HepG2 (cell line): ENCODE results near the gene DENND2D. TPM values are rescaled to one million over a fixed set of nuclear protein-coding genes. Genes with fewer than 3 reads are reported as not detected.

Source experiments
- CCAR2 ChIP-seq: fragments of 200-400 bp; formaldehyde crosslinking; optimal IDR thresholded peaks from 2 replicates; pipeline ENCODE3; 2018; ENCODE audit warnings: low read depth, mild to moderate bottlenecking, low read length, moderate library complexity
- CHD2 ChIP-seq: IDR thresholded peaks from 2 replicates; pipeline ENCODE4 v1.6.1; 2011; ENCODE audit warnings: low read depth, low read length, improper control_type of control experiment
- EEA1 ChIP-seq: sonication (generic); formaldehyde crosslinking; IDR thresholded peaks from 2 replicates; pipeline ENCODE4 v1.5.1; 2020; ENCODE audit warnings: mild to moderate bottlenecking, missing genetic modification reagents, borderline replicate concordance
- KLF15 ChIP-seq: sonication (generic); formaldehyde crosslinking; IDR thresholded peaks from 2 replicates; pipeline ENCODE4 v1.8.1; 2023; ENCODE audit warnings: borderline replicate concordance, mild to moderate bottlenecking, inconsistent platforms, missing genetic modification reagents, mixed read lengths
- PHB2 ChIP-seq: fragments of 450-650 bp; IDR thresholded peaks from 2 replicates; pipeline ENCODE4 v1.6.1; 2018; ENCODE audit not compliant: partially characterized antibody
- SATB2 ChIP-seq: sonication (generic); formaldehyde crosslinking; IDR thresholded peaks from 2 replicates; pipeline ENCODE4 v1.5.0; 2020; ENCODE audit warnings: missing genetic modification reagents
- ZBTB20 ChIP-seq: sonication (generic); formaldehyde crosslinking; IDR thresholded peaks from 2 replicates; pipeline ENCODE4 v1.8.1; 2023; ENCODE audit warnings: missing genetic modification reagents, low read depth, mild to moderate bottlenecking, borderline replicate concordance
- ZBTB7B ChIP-seq: sonication (generic); formaldehyde crosslinking; IDR thresholded peaks from 2 replicates; pipeline ENCODE4 v1.4.0; 2020; ENCODE audit warnings: missing genetic modification reagents
- ZNF253 ChIP-seq: sonication (generic); formaldehyde crosslinking; IDR thresholded peaks from 2 replicates; pipeline ENCODE4 v1.8.0; 2022; ENCODE audit warnings: mild to moderate bottlenecking, missing genetic modification reagents, borderline replicate concordance
- ZNF274 ChIP-seq: sonication (generic); formaldehyde crosslinking; IDR thresholded peaks from 2 replicates; pipeline ENCODE4 v1.5.1; 2020; ENCODE audit warnings: mild to moderate bottlenecking, missing genetic modification reagents
- ZNF335 ChIP-seq: sonication (generic); formaldehyde crosslinking; IDR thresholded peaks from 2 replicates; pipeline ENCODE4 v1.4.0; 2020; ENCODE audit warnings: missing genetic modification reagents
- ZNF431 ChIP-seq: sonication (generic); formaldehyde crosslinking; IDR thresholded peaks from 2 replicates; pipeline ENCODE4 v1.9.0; 2022; ENCODE audit warnings: missing genetic modification reagents, low read depth, mild to moderate bottlenecking, borderline replicate concordance
- polyA plus RNA-seq, 8 experiments: library from polyadenylated mRNA; depleted of rRNA in 3 of 8; stranded (reverse) in 7 of 8; unstranded in 1 of 8; fragments of >200 nt; fragmentation: Illumina TruSeq in 4 of 8; extraction: Trizol in 4 of 8; gene quantifications; 2 replicates each; pipeline versions ENCODE4 v1.2.1 to v1.2.3, GENCODE V29; 2011 to 2016; ENCODE audit warnings: low read depth in 4 of 8, missing spikeins in 1 of 8, mixed read lengths in 1 of 8; ENCODE audit not compliant: insufficient read depth in 1 of 8
- total RNA-seq, 5 experiments: library from RNA; depleted of rRNA; stranded (reverse); fragments of >200 nt; fragmentation: Illumina TruSeq; extraction: Trizol; gene quantifications; 2 replicates each; pipeline ENCODE4 v1.2.3, GENCODE V29; 2016; ENCODE audit warnings: low read depth in 1 of 5
- TF ChIP-seq, protein P1 (sequence below): sonication (generic); formaldehyde crosslinking; IDR thresholded peaks from 2 replicates; pipeline ENCODE4 v1.4.0; 2020; ENCODE audit warnings: missing genetic modification reagents
- TF ChIP-seq, protein P2 (sequence below): sonication (generic); formaldehyde crosslinking; IDR thresholded peaks from 2 replicates; pipeline ENCODE4 v1.5.0; 2020; ENCODE audit warnings: missing genetic modification reagents
- TF ChIP-seq, protein P3 (sequence below): sonication (generic); formaldehyde crosslinking; IDR thresholded peaks from 2 replicates; pipeline ENCODE4 v1.5.1; 2020; ENCODE audit warnings: missing genetic modification reagents, mild to moderate bottlenecking, borderline replicate concordance
- TF ChIP-seq, protein P4 (sequence below): sonication (generic); formaldehyde crosslinking; IDR thresholded peaks from 2 replicates; pipeline ENCODE4 v1.5.1; 2020; ENCODE audit warnings: mild to moderate bottlenecking, missing genetic modification reagents, moderate library complexity
- TF ChIP-seq, protein P5 (sequence below): IDR thresholded peaks from 2 replicates; pipeline ENCODE4 v1.6.1; 2012; ENCODE audit warnings: low read depth, low read length, improper control_type of control experiment
- TF ChIP-seq, protein P6 (sequence below): sonication (generic); formaldehyde crosslinking; conservative IDR thresholded peaks from 2 replicates; pipeline ENCODE4 v1.4.0; 2020; ENCODE audit warnings: missing genetic modification reagents
- TF ChIP-seq, protein P7 (sequence below): sonication (generic); formaldehyde crosslinking; IDR thresholded peaks from 2 replicates; pipeline ENCODE4 v1.5.1; 2020; ENCODE audit warnings: missing genetic modification reagents, mild to moderate bottlenecking, borderline replicate concordance

The DENND2D gene
- total and polyA plus RNA-seq, 2 of the 13 experiments (the other 11 are each of a cell fraction or from before 2014, with no cell fraction given), result 0.04 TPM; not detected in 1

DNA sequence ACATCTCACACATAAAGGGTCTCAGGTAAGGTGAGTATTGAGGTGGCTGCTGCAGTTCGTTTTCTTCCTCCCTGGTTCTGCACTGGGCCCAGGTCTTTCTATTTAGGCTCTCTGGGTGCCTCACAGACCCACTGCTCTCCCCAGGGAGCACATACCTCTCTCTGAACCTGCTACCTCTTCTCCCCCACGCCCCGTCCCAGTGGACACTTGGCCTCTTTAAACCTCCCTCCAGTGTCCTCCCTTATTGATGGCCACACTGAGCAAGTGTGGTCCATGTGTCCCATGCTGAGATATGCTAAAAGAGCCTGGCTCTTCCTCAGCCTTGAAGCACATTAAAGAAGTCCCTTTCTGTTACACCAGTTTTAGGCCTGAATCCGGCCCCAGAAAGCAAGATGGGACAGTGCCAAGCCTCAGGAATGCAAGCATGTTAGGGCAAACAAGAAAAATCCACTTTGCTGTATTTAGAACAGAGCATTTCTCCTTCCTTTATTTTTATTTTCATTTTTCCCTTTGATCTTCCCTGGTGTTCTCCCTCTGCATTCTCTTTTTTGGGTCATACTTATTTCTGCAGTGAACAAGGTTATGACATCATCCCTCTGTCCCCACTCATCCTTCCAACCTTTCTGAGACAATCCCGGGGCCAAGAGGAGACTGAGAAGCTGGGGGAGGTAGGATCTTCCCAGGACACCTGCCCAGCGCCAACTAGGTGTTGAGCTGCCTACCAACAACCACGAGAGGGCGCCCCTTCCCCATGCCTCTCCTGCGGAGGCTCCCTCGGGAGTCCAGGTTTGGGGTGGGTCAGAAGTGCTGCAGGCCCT is 22.1 kb upstream of the DENND2D start (continued):
- TF ChIP-seq, protein P1, sequence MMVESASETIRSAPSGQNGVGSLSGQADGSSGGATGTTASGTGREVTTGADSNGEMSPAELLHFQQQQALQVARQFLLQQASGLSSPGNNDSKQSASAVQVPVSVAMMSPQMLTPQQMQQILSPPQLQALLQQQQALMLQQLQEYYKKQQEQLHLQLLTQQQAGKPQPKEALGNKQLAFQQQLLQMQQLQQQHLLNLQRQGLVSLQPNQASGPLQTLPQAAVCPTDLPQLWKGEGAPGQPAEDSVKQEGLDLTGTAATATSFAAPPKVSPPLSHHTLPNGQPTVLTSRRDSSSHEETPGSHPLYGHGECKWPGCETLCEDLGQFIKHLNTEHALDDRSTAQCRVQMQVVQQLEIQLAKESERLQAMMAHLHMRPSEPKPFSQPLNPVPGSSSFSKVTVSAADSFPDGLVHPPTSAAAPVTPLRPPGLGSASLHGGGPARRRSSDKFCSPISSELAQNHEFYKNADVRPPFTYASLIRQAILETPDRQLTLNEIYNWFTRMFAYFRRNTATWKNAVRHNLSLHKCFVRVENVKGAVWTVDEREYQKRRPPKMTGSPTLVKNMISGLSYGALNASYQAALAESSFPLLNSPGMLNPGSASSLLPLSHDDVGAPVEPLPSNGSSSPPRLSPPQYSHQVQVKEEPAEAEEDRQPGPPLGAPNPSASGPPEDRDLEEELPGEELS (CRISPR knock-in tag), result no peak
- TF ChIP-seq, protein P2, sequence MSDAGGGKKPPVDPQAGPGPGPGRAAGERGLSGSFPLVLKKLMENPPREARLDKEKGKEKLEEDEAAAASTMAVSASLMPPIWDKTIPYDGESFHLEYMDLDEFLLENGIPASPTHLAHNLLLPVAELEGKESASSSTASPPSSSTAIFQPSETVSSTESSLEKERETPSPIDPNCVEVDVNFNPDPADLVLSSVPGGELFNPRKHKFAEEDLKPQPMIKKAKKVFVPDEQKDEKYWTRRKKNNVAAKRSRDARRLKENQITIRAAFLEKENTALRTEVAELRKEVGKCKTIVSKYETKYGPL, result no peak
- TF ChIP-seq SATB2 (CRISPR knock-in tag), result no peak
- no peak for TF ChIP-seq ZNF431 (CRISPR knock-in tag)
- TF ChIP-seq PHB2, result no peak
- TF ChIP-seq, protein P3, sequence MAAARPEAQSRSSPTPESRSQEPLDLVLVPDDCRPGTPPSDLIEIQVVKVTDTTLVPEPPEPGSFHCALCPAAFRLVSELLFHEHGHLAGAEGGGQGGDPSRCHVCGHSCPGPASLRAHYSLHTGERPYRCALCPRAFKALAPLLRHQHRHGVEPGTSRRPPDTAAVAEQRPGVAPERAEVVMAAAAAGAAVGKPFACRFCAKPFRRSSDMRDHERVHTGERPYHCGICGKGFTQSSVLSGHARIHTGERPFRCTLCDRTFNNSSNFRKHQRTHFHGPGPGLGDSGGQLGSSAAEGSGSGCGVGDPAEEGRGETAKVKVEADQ (CRISPR knock-in tag), result no peak
- no peak for TF ChIP-seq EEA1 (CRISPR knock-in tag)
- TF ChIP-seq, protein P4, sequence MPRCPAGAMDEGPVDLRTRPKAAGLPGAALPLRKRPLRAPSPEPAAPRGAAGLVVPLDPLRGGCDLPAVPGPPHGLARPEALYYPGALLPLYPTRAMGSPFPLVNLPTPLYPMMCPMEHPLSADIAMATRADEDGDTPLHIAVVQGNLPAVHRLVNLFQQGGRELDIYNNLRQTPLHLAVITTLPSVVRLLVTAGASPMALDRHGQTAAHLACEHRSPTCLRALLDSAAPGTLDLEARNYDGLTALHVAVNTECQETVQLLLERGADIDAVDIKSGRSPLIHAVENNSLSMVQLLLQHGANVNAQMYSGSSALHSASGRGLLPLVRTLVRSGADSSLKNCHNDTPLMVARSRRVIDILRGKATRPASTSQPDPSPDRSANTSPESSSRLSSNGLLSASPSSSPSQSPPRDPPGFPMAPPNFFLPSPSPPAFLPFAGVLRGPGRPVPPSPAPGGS, result 0 out of 2 replicates have a peak, but pooled peaks have one; percentile 20
- TF ChIP-seq, protein P5, sequence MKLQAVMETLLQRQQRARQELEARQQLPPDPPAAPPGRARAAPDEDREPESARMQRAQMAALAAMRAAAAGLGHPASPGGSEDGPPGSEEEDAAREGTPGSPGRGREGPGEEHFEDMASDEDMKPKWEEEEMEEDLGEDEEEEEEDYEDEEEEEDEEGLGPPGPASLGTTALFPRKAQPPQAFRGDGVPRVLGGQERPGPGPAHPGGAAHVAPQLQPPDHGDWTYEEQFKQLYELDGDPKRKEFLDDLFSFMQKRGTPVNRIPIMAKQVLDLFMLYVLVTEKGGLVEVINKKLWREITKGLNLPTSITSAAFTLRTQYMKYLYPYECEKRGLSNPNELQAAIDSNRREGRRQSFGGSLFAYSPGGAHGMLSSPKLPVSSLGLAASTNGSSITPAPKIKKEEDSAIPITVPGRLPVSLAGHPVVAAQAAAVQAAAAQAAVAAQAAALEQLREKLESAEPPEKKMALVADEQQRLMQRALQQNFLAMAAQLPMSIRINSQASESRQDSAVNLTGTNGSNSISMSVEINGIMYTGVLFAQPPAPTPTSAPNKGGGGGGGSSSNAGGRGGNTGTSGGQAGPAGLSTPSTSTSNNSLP, result no peak
- TF ChIP-seq, protein P6, sequence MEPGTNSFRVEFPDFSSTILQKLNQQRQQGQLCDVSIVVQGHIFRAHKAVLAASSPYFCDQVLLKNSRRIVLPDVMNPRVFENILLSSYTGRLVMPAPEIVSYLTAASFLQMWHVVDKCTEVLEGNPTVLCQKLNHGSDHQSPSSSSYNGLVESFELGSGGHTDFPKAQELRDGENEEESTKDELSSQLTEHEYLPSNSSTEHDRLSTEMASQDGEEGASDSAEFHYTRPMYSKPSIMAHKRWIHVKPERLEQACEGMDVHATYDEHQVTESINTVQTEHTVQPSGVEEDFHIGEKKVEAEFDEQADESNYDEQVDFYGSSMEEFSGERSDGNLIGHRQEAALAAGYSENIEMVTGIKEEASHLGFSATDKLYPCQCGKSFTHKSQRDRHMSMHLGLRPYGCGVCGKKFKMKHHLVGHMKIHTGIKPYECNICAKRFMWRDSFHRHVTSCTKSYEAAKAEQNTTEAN, result no peak
- TF ChIP-seq ZBTB20, result no peak
- no peak for TF ChIP-seq ZNF274 (CRISPR knock-in tag)
- no peak for TF ChIP-seq ZNF253 (CRISPR knock-in tag)
- no peak for TF ChIP-seq CCAR2
- TF ChIP-seq, protein P7, sequence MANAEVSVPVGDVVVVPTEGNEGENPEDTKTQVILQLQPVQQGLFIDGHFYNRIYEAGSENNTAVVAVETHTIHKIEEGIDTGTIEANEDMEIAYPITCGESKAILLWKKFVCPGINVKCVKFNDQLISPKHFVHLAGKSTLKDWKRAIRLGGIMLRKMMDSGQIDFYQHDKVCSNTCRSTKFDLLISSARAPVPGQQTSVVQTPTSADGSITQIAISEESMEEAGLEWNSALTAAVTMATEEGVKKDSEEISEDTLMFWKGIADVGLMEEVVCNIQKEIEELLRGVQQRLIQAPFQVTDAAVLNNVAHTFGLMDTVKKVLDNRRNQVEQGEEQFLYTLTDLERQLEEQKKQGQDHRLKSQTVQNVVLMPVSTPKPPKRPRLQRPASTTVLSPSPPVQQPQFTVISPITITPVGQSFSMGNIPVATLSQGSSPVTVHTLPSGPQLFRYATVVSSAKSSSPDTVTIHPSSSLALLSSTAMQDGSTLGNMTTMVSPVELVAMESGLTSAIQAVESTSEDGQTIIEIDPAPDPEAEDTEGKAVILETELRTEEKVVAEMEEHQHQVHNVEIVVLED (CRISPR knock-in tag), result no peak
- no peak for TF ChIP-seq CHD2
- TF ChIP-seq ZNF335 (CRISPR knock-in tag), result no peak
- no peak for TF ChIP-seq ZBTB7B (CRISPR knock-in tag)
- no peak for TF ChIP-seq KLF15 (CRISPR knock-in tag)
